ENCODE data around the gene ZNF385C. TPM values are rescaled to one million over a fixed set of nuclear protein-coding genes. Genes with fewer than 3 reads are reported as not detected.

Gene ZNF385C
- polyA plus RNA-seq, 2 donors, result 0.12 to 0.24 TPM

DNA sequence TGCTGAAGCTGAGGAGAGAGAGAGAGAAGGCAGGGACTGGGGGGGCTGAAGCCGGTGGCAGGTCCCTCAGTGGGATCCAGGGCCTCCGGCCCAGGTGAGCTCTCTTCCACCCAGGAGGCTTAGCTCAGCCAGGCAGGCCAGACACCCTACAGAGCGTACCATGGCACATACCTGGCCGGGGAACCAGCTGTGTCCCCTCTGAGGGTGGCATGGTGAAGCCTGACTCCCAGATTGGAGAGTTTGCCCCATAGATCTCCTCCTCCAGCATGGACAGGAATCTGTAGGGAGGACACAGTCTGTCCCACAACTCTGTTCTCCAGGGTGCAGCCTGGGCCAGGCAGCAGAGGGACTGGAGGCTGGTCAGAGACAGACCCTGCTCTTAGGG lies 19.8 kb upstream of the ZNF385C start:
- H3K27me3 ChIP-seq (ENCODE audit: control insufficient read depth in 1 of 2, insufficient read depth in 2 of 2, low read length in 2 of 2), result no peaks in the 10 kb centered on the region
- H3K36me3 ChIP-seq (ENCODE audit: control insufficient read depth in 2 of 2, insufficient read depth in 2 of 2, low read length in 1 of 2), result peaks cover 3 to 32% of the 10 kb centered on the region in 2 donors
- peaks cover 9 to 12% of the 10 kb centered on the region in 2 donors for H3K4me1 ChIP-seq (ENCODE audit: control insufficient read depth in 2 of 2, insufficient read depth in 2 of 2, low read length in 1 of 2)
- no peak overlapping the region for H3K27ac ChIP-seq (ENCODE audit: low read depth in 2 of 2, low read length in 1 of 2)
- H3K9me3 ChIP-seq (ENCODE audit: control insufficient read depth in 2 of 2, insufficient read depth in 1 of 2, low read depth in 1 of 2, low read length in 1 of 2), result no peaks in the 10 kb centered on the region
- no peak overlapping the region for H3K4me3 ChIP-seq (ENCODE audit: low read depth in 1 of 2, low read length in 2 of 2)
- 87 to 90% methylated on average over 4 of the region's 4 CpGs for WGBS, 2 donors

DNA sequence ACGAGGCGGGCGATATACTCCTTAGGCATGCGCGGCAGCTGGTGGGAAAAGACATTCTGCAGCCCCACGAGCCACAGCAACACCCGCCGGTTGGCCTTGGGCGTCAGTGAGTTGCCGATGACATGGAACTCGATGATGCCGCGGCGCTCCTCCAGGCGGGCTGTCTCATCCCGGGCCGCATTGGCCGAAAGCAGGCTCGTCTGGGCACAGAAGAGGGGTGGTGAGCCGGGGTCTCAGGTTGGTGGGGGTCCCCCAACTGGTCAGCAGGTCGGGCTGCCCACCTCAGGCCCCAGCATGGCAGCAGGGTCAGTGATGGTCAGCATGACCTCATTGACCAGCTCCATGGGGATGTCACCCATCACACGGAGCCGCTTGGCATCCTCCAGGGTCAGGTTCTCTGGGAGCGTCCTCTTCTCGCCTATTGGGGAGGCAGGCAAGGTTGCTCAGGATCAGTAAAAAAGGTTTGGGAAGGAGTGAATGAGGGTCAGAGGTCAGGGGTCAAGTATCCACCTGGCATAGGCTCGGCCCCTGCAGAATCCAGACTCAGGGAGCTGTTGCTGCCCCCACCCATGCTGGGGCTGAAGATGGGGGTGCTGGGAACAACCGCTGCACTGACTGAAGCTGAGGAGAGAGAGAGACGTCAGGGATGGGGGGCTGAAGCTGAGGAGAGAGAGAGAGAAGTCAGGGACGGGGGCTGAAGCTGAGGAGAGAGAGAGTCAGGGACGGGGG lies 19.3 kb upstream of the ZNF385C start:
- WGBS, 2 donors, result 85% methylated on average over 30 of the region's 30 CpGs
- peaks cover 9% of the 10 kb centered on the region in 2 donors for H3K4me1 ChIP-seq (ENCODE audit: control insufficient read depth in 2 of 2, insufficient read depth in 2 of 2, low read length in 1 of 2)
- no peaks in the 10 kb centered on the region for H3K27me3 ChIP-seq (ENCODE audit: control insufficient read depth in 1 of 2, insufficient read depth in 2 of 2, low read length in 2 of 2)
- no peaks in the 10 kb centered on the region for H3K9me3 ChIP-seq (ENCODE audit: control insufficient read depth in 2 of 2, insufficient read depth in 1 of 2, low read depth in 1 of 2, low read length in 1 of 2)
- no peak overlapping the region for H3K27ac ChIP-seq (ENCODE audit: low read depth in 2 of 2, low read length in 1 of 2)
- no peak overlapping the region for H3K4me3 ChIP-seq (ENCODE audit: low read depth in 1 of 2, low read length in 2 of 2)
- H3K36me3 ChIP-seq (ENCODE audit: control insufficient read depth in 2 of 2, insufficient read depth in 2 of 2, low read length in 1 of 2), result peaks cover 3 to 29% of the 10 kb centered on the region in 2 donors

DNA sequence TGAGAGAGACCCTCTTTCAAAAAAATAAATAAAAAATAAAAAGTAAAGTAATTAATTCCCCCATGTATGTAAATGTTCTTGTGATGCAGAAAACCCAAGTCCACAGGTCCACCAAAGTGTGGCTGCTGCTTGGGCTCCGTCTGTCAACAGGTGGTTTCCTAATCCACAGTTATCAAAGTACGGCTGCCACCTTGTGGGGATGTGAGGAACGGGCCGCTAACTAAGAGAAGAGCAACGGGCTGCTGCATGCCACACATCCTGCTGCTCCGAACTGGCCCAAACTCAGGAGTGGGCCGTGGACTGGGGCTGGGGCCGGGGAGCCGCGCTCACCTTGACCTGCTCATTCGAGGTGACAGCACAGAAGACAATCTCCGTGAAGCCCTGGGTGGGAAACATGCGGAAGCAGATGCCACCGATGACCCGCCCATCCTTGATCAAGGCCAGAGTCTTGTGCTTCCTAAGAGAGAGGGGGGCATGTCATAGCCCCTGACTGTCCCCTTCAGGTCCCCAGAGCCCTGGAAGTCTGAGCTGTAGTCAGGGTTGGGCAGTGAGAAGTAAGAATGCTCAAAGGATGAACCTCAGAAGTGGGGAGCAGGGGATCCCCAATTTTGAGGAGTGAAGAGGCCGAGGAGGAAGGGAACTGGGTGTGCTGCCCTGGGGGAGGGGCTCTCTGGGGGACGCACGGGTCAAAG lies 18.6 kb upstream of the ZNF385C start:
- peaks cover 5 to 6% of the 10 kb centered on the region in 2 donors for H3K4me1 ChIP-seq (ENCODE audit: control insufficient read depth in 2 of 2, insufficient read depth in 2 of 2, low read length in 1 of 2)
- H3K27ac ChIP-seq (ENCODE audit: low read depth in 2 of 2, low read length in 1 of 2), result no peak overlapping the region
- H3K27me3 ChIP-seq (ENCODE audit: control insufficient read depth in 1 of 2, insufficient read depth in 2 of 2, low read length in 2 of 2), result no peaks in the 10 kb centered on the region
- H3K4me3 ChIP-seq (ENCODE audit: low read depth in 1 of 2, low read length in 2 of 2), result no peak overlapping the region
- WGBS, 2 donors, result 29 to 31% methylated on average over 18 of the region's 18 CpGs
- no peaks in the 10 kb centered on the region for H3K9me3 ChIP-seq (ENCODE audit: control insufficient read depth in 2 of 2, insufficient read depth in 1 of 2, low read depth in 1 of 2, low read length in 1 of 2)
- peaks cover 3 to 29% of the 10 kb centered on the region in 2 donors for H3K36me3 ChIP-seq (ENCODE audit: control insufficient read depth in 2 of 2, insufficient read depth in 2 of 2, low read length in 1 of 2)

DNA sequence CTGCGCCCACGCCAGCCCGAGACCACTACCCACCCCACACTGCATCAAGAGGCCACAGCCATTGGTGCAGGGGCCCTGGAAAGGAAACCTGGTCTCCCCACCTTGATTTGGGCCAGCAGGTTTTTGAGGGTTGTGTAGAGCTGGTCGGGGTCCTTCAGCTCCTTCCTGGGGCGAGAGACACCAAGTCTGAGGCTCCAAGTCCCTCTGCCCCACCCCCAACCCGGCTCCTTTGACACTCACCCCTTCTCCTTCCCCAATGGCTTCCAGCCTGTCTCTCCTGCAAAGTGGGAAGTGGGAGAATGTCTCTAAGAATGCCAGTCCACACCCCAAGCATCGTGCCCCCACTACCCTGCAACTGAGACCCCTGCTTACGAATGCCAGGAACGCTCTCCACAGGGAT lies 15.8 kb upstream of the ZNF385C start:
- no peak overlapping the region for H3K4me3 ChIP-seq (ENCODE audit: low read depth in 1 of 2, low read length in 2 of 2)
- no peaks in the 10 kb centered on the region for H3K9me3 ChIP-seq (ENCODE audit: control insufficient read depth in 2 of 2, insufficient read depth in 1 of 2, low read depth in 1 of 2, low read length in 1 of 2)
- peaks cover 4 to 14% of the 10 kb centered on the region in 2 donors for H3K4me1 ChIP-seq (ENCODE audit: control insufficient read depth in 2 of 2, insufficient read depth in 2 of 2, low read length in 1 of 2)
- WGBS, 2 donors, result 85 to 96% methylated on average over 8 to 9 of the region's 9 CpGs
- no peak overlapping the region for H3K27ac ChIP-seq (ENCODE audit: low read depth in 2 of 2, low read length in 1 of 2)
- peaks cover 3 to 29% of the 10 kb centered on the region in 2 donors for H3K36me3 ChIP-seq (ENCODE audit: control insufficient read depth in 2 of 2, insufficient read depth in 2 of 2, low read length in 1 of 2)
- H3K27me3 ChIP-seq (ENCODE audit: control insufficient read depth in 1 of 2, insufficient read depth in 2 of 2, low read length in 2 of 2), result no peaks in the 10 kb centered on the region

DNA sequence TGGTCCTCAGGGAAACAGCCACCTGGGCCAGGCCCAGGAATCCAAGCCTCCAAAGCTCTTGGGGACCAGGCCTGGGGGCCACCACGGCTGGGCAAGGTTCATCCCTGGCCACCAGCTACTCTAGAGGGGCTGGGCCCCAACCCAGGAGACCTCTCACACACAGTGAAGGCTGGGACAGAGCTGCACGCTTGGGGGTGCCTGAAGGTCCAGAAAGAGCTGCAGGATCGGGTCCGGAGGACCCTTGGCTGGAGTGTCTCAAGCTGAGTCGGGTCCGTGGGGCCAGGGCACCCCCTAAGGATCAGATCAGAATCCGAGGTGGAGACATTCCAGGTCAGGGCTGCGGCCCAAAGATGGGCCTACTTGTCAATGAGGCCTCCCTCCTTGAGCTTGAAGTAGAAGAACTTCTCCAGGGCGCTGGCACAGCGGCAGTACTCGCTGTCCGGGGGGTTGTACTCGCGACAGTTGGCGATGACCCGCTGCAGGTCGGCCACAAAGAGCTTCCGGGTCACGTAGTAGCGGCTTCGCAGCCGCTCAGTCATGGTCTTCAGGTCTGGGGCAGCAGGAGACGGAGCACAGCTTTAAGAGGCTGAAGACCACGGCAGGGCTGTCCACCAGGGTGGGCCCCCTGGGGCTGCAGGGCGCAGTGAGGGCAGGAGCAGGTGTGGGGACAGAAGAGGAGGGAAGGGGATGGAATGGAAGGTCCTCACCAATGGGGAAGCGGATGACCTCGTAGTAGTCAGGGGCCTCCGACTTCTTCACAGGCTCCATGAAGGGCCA lies 15.2 kb upstream of the ZNF385C start:
- H3K27me3 ChIP-seq (ENCODE audit: control insufficient read depth in 1 of 2, insufficient read depth in 2 of 2, low read length in 2 of 2), result no peaks in the 10 kb centered on the region
- WGBS, 2 donors, result 87 to 88% methylated on average over 28 of the region's 28 CpGs
- peaks cover 3 to 28% of the 10 kb centered on the region in 2 donors for H3K36me3 ChIP-seq (ENCODE audit: control insufficient read depth in 2 of 2, insufficient read depth in 2 of 2, low read length in 1 of 2)
- no peak overlapping the region for H3K4me3 ChIP-seq (ENCODE audit: low read depth in 1 of 2, low read length in 2 of 2)
- H3K27ac ChIP-seq (ENCODE audit: low read depth in 2 of 2, low read length in 1 of 2), result peak overlapping the region; percentile 93 to 97
- H3K4me1 ChIP-seq (ENCODE audit: control insufficient read depth in 2 of 2, insufficient read depth in 2 of 2, low read length in 1 of 2), result peaks cover 4 to 14% of the 10 kb centered on the region in 2 donors
- no peaks in the 10 kb centered on the region for H3K9me3 ChIP-seq (ENCODE audit: control insufficient read depth in 2 of 2, insufficient read depth in 1 of 2, low read depth in 1 of 2, low read length in 1 of 2)

DNA sequence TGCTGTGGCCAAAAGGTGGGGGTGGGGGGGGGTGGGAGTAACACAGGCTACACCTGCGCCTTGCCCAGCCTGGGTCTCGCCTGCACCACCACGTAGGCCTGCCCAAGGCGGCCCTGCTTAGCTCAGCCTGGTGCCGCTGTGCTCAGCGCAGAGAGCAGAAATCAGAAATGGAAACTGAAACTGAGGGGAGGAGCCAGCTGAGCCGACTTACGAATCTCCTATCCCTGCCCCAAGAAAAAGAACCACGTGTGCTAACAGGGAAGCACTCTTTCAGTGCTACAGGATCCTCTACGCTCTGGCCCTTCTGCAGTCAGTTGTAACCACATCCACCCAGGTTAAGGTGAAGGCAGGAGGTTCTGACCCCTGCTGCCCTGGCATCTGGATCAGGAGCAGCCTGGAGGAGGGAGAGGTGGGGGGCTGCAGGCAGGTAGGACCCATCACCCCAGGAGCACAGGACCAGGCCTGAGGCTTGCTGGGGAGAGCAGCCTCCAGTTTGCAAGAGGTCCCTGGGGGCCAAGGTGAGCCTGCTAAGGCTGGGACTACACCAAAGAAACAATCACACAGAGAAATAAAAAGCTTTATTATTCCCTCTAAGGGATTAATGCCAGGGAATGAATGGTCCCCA lies 14.4 kb upstream of the ZNF385C start, which contains the start of gene DHX58:
Gene DHX58 (minus strand): TSS at position 163 of the 625 bp plus-strand sequence. CDS start 822 bp downstream, outside the sequence.
- WGBS, 2 donors, result 0 to 1% methylated on average over 10 of the region's 10 CpGs
- H3K27ac ChIP-seq (ENCODE audit: low read depth in 2 of 2, low read length in 1 of 2), result peak within 1 kb of the TSS; percentile 93 to 97
- peaks cover 0 to 27% of the 10 kb centered on the region in 2 donors for H3K36me3 ChIP-seq (ENCODE audit: control insufficient read depth in 2 of 2, insufficient read depth in 2 of 2, low read length in 1 of 2)

DNA sequence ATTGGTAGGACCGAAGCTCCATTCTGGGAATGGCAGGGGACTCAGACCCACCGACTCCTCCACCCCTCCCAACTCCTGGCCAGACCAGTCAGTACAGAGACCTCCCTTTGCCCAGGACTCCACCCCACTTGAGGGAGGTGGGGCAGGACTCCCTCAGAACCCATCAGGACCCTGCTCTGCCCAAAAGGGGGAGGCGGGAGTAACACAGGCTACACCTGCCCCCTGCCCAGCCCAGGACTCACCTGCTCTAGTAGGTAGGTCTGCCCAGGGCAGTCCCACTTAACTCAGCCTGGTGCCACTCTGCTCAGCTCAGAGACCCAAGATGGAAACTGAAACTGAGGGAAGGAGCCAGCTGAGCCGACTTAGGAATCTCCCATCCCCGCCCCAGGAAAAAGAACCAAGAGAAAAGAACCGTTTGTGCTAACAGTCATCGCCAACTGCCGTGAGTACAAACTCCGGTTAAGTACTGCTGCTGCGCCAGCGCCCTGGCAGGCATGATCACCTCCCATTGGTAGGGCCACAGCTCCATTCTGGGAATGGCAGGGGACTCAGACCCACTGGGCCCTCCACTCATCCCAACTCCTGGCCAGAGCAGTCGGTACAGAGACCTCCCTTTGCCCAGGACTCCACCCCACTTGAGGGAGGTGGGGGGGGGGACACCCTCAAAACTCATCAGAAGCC lies 13.7 kb upstream of the ZNF385C start:
- Histone ChIP-seq H3K4me3 (ENCODE audit: low read depth in 1 of 2, low read length in 2 of 2) (peak overlapping the region; percentile 58 to 78), H3K4me1 (ENCODE audit: control insufficient read depth in 2 of 2, insufficient read depth in 2 of 2, low read length in 1 of 2) (peaks cover 4 to 24% of the 10 kb centered on the region in 2 donors), H3K9me3 (ENCODE audit: control insufficient read depth in 2 of 2, insufficient read depth in 1 of 2, low read depth in 1 of 2, low read length in 1 of 2) (no peaks in the 10 kb centered on the region), H3K36me3 (ENCODE audit: control insufficient read depth in 2 of 2, insufficient read depth in 2 of 2, low read length in 1 of 2) (peaks cover 0 to 20% of the 10 kb centered on the region in 2 donors), H3K27me3 (ENCODE audit: control insufficient read depth in 1 of 2, insufficient read depth in 2 of 2, low read length in 2 of 2) (no peaks in the 10 kb centered on the region), H3K27ac (ENCODE audit: low read depth in 2 of 2, low read length in 1 of 2) (peak overlapping the region; percentile 93 to 97)
- WGBS, 2 donors, result 5 to 12% methylated on average over 12 of the region's 12 CpGs

More for the DNA sequence above, 14.4 kb upstream of the ZNF385C start, which contains the start of gene DHX58:
- Histone ChIP-seq H3K4me1 (ENCODE audit: control insufficient read depth in 2 of 2, insufficient read depth in 2 of 2, low read length in 1 of 2) (peaks cover 4 to 21% of the 10 kb centered on the region in 2 donors), H3K27me3 (ENCODE audit: control insufficient read depth in 1 of 2, insufficient read depth in 2 of 2, low read length in 2 of 2) (no peaks in the 10 kb centered on the region), H3K4me3 (ENCODE audit: low read depth in 1 of 2, low read length in 2 of 2) (peak within 1 kb of the TSS; percentile 58 to 78), H3K9me3 (ENCODE audit: control insufficient read depth in 2 of 2, insufficient read depth in 1 of 2, low read depth in 1 of 2, low read length in 1 of 2) (no peaks in the 10 kb centered on the region)

DNA sequence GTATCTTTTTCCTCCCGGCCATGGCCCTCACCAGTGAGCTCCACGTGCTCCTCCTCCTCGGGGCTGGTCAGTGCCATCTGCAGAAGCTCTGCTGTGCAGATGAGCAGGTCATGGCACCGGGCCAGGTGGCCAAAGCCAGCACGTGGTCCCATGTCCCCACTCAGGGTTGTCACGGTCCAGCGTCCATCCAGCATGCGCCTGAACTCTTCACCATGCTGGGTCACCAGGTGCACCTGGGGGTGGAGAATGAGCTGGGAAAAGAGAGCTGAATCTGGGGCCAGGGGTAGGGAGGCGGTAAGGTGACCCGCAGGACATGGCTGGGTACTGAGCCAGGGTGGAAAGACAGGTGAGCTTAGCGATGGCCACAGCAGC lies 13.0 kb upstream of the ZNF385C start:
- peak overlapping the region; percentile 93 to 97 for H3K27ac ChIP-seq (ENCODE audit: low read depth in 2 of 2, low read length in 1 of 2)
- H3K4me1 ChIP-seq (ENCODE audit: control insufficient read depth in 2 of 2, insufficient read depth in 2 of 2, low read length in 1 of 2), result peaks cover 4 to 24% of the 10 kb centered on the region in 2 donors
- no peaks in the 10 kb centered on the region for H3K9me3 ChIP-seq (ENCODE audit: control insufficient read depth in 2 of 2, insufficient read depth in 1 of 2, low read depth in 1 of 2, low read length in 1 of 2)
- peaks cover 0 to 19% of the 10 kb centered on the region in 2 donors for H3K36me3 ChIP-seq (ENCODE audit: control insufficient read depth in 2 of 2, insufficient read depth in 2 of 2, low read length in 1 of 2)
- no peaks in the 10 kb centered on the region for H3K27me3 ChIP-seq (ENCODE audit: control insufficient read depth in 1 of 2, insufficient read depth in 2 of 2, low read length in 2 of 2)
- WGBS, 2 donors, result 87 to 88% methylated on average over 11 of the region's 11 CpGs
- H3K4me3 ChIP-seq (ENCODE audit: low read depth in 1 of 2, low read length in 2 of 2), result no peak overlapping the region

Measured in esophagus (tissue), 2 donors.